ENCODE measurements around the gene USP32. TPM values are rescaled to one million over a fixed set of nuclear protein-coding genes. Genes with fewer than 3 reads are reported as not detected.
A peak's percentile ranks its signal among the peaks of the same experiment; 100 is the strongest.

USP32 gene
- total and polyA plus RNA-seq, 8 donors: 7.7 to 25.5 (median 15.8) TPM

- intact Hi-C loops (cut with DNase I): no loop called here
Measured at GRCh38 chr17:60161598-60162330, 230.2 kb downstream of the USP32 start.

GRCh38 chr17:60160829-60161501 lies 231.0 kb downstream of the USP32 start:
- H3K4me1 ChIP-seq: peaks cover 0 to 3% (median 0%) of the 10 kb centered on the region in 3 donors
- intact Hi-C loops (cut with DNase I): no loop called here
- 63% methylated on average over 10 of the region's 10 CpGs for WGBS, 2 donors
- peak overlapping the region; percentile 61 to 76 (median 63) for H3K27ac ChIP-seq
- H3K4me3 ChIP-seq: no peak overlapping the region
- H3K36me3 ChIP-seq: no peaks in the 10 kb centered on the region
- peak in 1 of 6 donors; percentile 44 for DNase-seq
- H3K27me3 ChIP-seq: no peaks in the 10 kb centered on the region
- no peak for ATAC-seq
- no peak for TF ChIP-seq CTCF (IDR thresholded peaks at IDR 0.05)
- FAIRE-seq: no peak
- no peaks in the 10 kb centered on the region for H3K9me3 ChIP-seq

More at GRCh38 chr17:60161598-60162330, 230.2 kb downstream of the USP32 start:
- no peak for TF ChIP-seq CTCF (IDR thresholded peaks at IDR 0.05)
- no peaks in the 10 kb centered on the region for H3K36me3 ChIP-seq
- no peaks in the 10 kb centered on the region for H3K9me3 ChIP-seq
- no peak overlapping the region for H3K4me3 ChIP-seq
- 30 to 35% methylated on average over 16 to 17 of the region's 17 CpGs for WGBS, 2 donors
- H3K27me3 ChIP-seq: no peaks in the 10 kb centered on the region
- peaks cover under 1 to 3% (median under 1%) of the 10 kb centered on the region in 3 donors for H3K4me1 ChIP-seq
- H3K27ac ChIP-seq: peak overlapping the region; percentile 61 to 76 (median 63)
- peak in 4 of 6 donors; percentile 33 to 81 (median 54) for DNase-seq
- peak; percentile 51 to 74 (median 59) for ATAC-seq
- no peak for FAIRE-seq

GRCh38 chr17:60159479-60159866 lies 232.5 kb downstream of the USP32 start:
- DNase-seq (no peak), ATAC-seq (no peak), FAIRE-seq (no peak)
- no peaks in the 10 kb centered on the region for H3K27me3 ChIP-seq
- no peak overlapping the region for H3K27ac ChIP-seq
- WGBS, 2 donors: 76 to 82% methylated on average over 6 of the region's 6 CpGs
- H3K36me3 ChIP-seq: no peaks in the 10 kb centered on the region
- no peaks in the 10 kb centered on the region for H3K9me3 ChIP-seq
- TF ChIP-seq CTCF (IDR thresholded peaks at IDR 0.05): no peak
- intact Hi-C loops (cut with DNase I): no loop called here
- no peak overlapping the region for H3K4me3 ChIP-seq
- peaks cover 0 to 3% (median 0%) of the 10 kb centered on the region in 3 donors for H3K4me1 ChIP-seq

GRCh38 chr17:60158751-60159478 lies 233.0 kb downstream of the USP32 start:
- Histone ChIP-seq H3K27me3 (no peaks in the 10 kb centered on the region), H3K27ac (no peak overlapping the region)
- FAIRE-seq: no peak

More at GRCh38 chr17:60158751-60159478, 233.0 kb downstream of the USP32 start:
- intact Hi-C loops (cut with DNase I): no loop called here
- peak in 1 of 6 donors; percentile 45 for DNase-seq
- no peak for TF ChIP-seq CTCF (IDR thresholded peaks at IDR 0.05)
- no peak for ATAC-seq
- H3K4me3 ChIP-seq: no peak overlapping the region
- peaks cover 0 to 3% (median 0%) of the 10 kb centered on the region in 3 donors for H3K4me1 ChIP-seq
- H3K36me3 ChIP-seq: no peaks in the 10 kb centered on the region
- 71 to 75% methylated on average over 19 of the region's 19 CpGs for WGBS, 2 donors
- no peaks in the 10 kb centered on the region for H3K9me3 ChIP-seq
